ENCODE data around the gene KRTAP5-7. TPM values are rescaled to one million over a fixed set of nuclear protein-coding genes. Genes with fewer than 3 reads are reported as not detected.

KRTAP5-7 gene
- total and polyA plus RNA-seq, 2 of the 8 experiments (the other 6 are each of a cell fraction or from before 2014, with no cell fraction given): not detected

DNA sequence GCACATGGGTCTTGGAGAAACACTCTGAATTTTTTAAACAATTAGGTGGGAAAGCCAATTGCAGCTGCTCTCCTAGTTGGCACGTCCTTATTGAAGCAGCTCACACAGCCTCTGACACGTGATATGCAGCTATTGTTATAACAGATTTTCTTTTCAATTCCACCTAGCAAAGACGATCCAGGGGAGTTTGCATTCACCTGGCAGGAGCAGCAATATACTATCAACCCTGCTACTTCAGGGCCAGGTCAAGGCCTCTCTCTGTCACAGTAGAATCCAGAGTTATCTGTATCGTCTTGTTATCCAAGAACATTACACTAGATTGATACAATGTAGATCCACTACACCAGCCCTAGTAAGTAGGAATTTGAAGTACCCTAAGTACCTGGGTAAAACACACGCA is 47.4 kb downstream of the KRTAP5-7 start:
- FAIRE-seq (no peak), DNase-seq (ENCODE audit: low read depth in 1 of 2, low spot score in 2 of 2) (no peak)
- ChIA-PET POLR2A (ENCODE audit: partially characterized antibody) (no interaction called here), CTCF (ENCODE audit: partially characterized antibody) (interaction anchor here (0.6 to 5.4 kb wide), 2 partner anchors 10 to 171 kb away, joined by 3 to 37 read pairs; partner anchors contain the start of gene KRTAP5-10)
- H3K56ac ChIP-seq (replicated peaks; ENCODE audit: insufficient read length, low read depth, low read length): no peak overlapping the region
- no peak overlapping the region for H3K27ac ChIP-seq (ENCODE audit: low read depth, low read length)
- H3K4me1 ChIP-seq (replicated peaks in 1 of 4; ENCODE audit: control insufficient read depth in 3 of 4, insufficient read depth in 4 of 4, low read length in 3 of 4): peaks cover 0 to 2% (median 0%) of the 10 kb centered on the region in 4 experiments; a peak in 2 of 7 replicates
- H3K9ac ChIP-seq (replicated peaks in 1 of 4; ENCODE audit: extremely low read depth in 1 of 4, low read depth in 3 of 4, low read length in 3 of 4): no peak overlapping the region
- no peak overlapping the region for H2AFZ ChIP-seq (ENCODE audit: low read length)
- no peak overlapping the region for H2BK12ac ChIP-seq (ENCODE audit: low read depth, low read length)
- H2BK20ac ChIP-seq (ENCODE audit: low read length): no peak overlapping the region
- no peak overlapping the region for H3K23ac ChIP-seq (ENCODE audit: insufficient read length)
- no peak overlapping the region for H3K4me2 ChIP-seq (ENCODE audit: insufficient read depth in 1 of 2, low read depth in 2 of 2, low read length in 2 of 2)
- no peak overlapping the region for H3K4ac ChIP-seq (replicated peaks; ENCODE audit: insufficient read length, low read depth, low read length)
- no peak overlapping the region for H3K4me3 ChIP-seq (ENCODE audit: extremely low read depth in 1 of 4, insufficient read depth in 2 of 4, low read depth in 3 of 4, low read length in 4 of 4)
- no peak overlapping the region for H4K91ac ChIP-seq (replicated peaks; ENCODE audit: insufficient read length, low read length)
- no peak overlapping the region for H2BK120ac ChIP-seq (replicated peaks; ENCODE audit: low read depth, low read length)
- no peaks in the 10 kb centered on the region for H3K9me3 ChIP-seq (ENCODE audit: insufficient read depth in 2 of 2, low read depth in 1 of 2, low read length in 1 of 2)
- no peaks in the 10 kb centered on the region; a peak in 1 of 7 replicates for H3K27me3 ChIP-seq (replicated peaks in 1 of 4; ENCODE audit: control insufficient read depth in 3 of 4, extremely low read depth in 1 of 4, insufficient read depth in 3 of 4, low read length in 3 of 4)
- H2BK15ac ChIP-seq (ENCODE audit: low read length): no peak overlapping the region
- H4K8ac ChIP-seq (ENCODE audit: extremely low read depth, insufficient read depth, low read length): no peak overlapping the region
- no peak overlapping the region for H3K14ac ChIP-seq (ENCODE audit: insufficient read length)
- H4K20me1 ChIP-seq (replicated peaks in 1 of 2; ENCODE audit: control insufficient read depth in 1 of 2, insufficient read depth in 2 of 2, low read length in 2 of 2): peaks cover 0 to 9% of the 10 kb centered on the region in 2 experiments
- no peak overlapping the region for H4K5ac ChIP-seq (ENCODE audit: insufficient read length, low read depth, low read length)
- TF ChIP-seq ASH2L (IDR thresholded peaks at IDR 0.05; ENCODE audit: low read length) (no peak), NANOG (IDR thresholded peaks at IDR 0.05; ENCODE audit: insufficient read depth, low read depth, low read length, poor library complexity, severe bottlenecking) (no peak), RBBP5 (IDR thresholded peaks at IDR 0.05; ENCODE audit: borderline replicate concordance, low read depth, low read length) (no peak), HDAC2 (IDR thresholded peaks at IDR 0.05; ENCODE audit: borderline replicate concordance in 1 of 2, low read depth in 2 of 2, low read length in 2 of 2) (no peak), SP2 (IDR thresholded peaks at IDR 0.05; ENCODE audit: low read length) (no peak), ZNF274 (IDR thresholded peaks at IDR 0.05; ENCODE audit: borderline replicate concordance, extremely low read depth, low read length) (no peak)
- TF ChIP-seq, protein P1, sequence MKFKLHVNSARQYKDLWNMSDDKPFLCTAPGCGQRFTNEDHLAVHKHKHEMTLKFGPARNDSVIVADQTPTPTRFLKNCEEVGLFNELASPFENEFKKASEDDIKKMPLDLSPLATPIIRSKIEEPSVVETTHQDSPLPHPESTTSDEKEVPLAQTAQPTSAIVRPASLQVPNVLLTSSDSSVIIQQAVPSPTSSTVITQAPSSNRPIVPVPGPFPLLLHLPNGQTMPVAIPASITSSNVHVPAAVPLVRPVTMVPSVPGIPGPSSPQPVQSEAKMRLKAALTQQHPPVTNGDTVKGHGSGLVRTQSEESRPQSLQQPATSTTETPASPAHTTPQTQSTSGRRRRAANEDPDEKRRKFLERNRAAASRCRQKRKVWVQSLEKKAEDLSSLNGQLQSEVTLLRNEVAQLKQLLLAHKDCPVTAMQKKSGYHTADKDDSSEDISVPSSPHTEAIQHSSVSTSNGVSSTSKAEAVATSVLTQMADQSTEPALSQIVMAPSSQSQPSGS (IDR thresholded peaks at IDR 0.05; ENCODE audit: low read length): no peak
- TF ChIP-seq, protein P2, sequence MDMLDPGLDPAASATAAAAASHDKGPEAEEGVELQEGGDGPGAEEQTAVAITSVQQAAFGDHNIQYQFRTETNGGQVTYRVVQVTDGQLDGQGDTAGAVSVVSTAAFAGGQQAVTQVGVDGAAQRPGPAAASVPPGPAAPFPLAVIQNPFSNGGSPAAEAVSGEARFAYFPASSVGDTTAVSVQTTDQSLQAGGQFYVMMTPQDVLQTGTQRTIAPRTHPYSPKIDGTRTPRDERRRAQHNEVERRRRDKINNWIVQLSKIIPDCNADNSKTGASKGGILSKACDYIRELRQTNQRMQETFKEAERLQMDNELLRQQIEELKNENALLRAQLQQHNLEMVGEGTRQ (IDR thresholded peaks at IDR 0.05; ENCODE audit: low read length): no peak
- H3K23me2 ChIP-seq (ENCODE audit: low read depth, low read length): peaks cover 8% of the 10 kb centered on the region; the same call in 1 of the 2 replicates
- no peaks in the 10 kb centered on the region for H3K79me1 ChIP-seq (ENCODE audit: low read depth, low read length)
- no peaks in the 10 kb centered on the region; a peak in 1 of 4 replicates for H3K79me2 ChIP-seq (ENCODE audit: control insufficient read depth in 1 of 2, insufficient read depth in 2 of 2, low read length in 2 of 2)
- H2AK5ac ChIP-seq (ENCODE audit: low read depth, low read length): no peak overlapping the region
- H3K18ac ChIP-seq (ENCODE audit: extremely low read depth, low read length): no peak overlapping the region
- H2BK5ac ChIP-seq (ENCODE audit: low read depth, low read length): no peak overlapping the region
- 75% methylated on average over 5 of the region's 5 CpGs; no CpG with 5 or more reads in 1 of the 2 experiments for WGBS, 2 experiments (ENCODE audit: extremely low coverage in 1 of 2, insufficient coverage in 1 of 2, insufficient read length in 1 of 2, insufficient replicate concordance in 2 of 2, low coverage in 1 of 2, low lambda C conversion rate in 2 of 2, missing lambda C conversion rate in 1 of 2)
- no peaks in the 10 kb centered on the region for H3K36me3 ChIP-seq (ENCODE audit: control insufficient read depth in 2 of 4, insufficient read depth in 4 of 4, low read length in 3 of 4)
